Suppressor macrophage (primary cell): ENCODE data around the gene ATXN2.

Experiments used
- DNase-seq, 4 experiments: peaks; one replicate each; pipeline ENCODE4 v3.0.0-alpha.2; 2020 to 2022

The ATXN2 gene

DNA sequence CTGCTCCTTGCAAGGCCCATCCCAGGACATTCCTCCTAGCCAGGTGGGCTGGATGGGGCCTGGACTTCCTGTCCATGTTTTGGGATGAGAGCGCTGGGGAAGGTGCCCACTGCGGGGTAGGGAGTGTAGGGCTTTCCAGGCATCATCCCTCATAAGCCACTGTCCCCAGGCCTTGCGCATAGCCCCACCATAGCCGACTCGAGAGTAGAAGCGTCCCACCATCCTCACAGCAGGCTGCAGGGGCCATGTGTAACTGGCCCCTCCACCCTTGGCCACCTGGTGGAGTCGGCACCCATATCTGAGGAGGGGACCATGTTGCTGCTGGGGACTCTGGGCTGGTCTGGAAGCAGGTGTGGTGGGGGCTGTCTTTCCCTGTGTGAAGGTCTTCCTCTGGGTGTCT is 162.8 kb downstream of the ATXN2 start:
- DNase-seq, result no peak

DNA sequence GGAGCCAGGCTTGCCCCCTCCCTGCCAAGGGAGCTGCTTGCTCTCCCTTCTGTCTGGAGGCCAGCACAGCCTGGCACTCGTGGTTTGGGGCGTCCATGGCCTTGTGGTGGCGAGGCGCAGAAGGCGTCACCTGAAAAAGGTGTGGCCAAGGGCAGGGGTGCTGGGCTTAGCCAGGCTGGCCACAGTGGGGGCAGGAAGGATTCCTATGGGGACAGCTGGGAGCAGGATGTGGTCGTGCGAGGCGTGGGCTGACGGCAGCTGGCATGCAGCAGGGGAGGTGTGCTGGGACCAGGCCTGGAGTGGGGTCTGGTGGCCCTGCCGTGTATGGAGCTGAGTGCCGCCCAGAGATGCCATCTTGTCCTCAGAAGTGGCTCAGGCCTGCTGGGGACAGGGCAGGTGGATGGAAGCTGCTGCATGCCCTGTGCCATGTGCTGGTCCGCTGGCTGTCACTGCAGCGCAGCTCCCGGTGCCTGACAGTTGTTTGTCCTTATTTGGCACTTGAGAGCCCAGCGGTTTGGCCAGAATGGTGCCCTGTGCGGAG is 163.4 kb downstream of the ATXN2 start:
- DNase-seq, result peak in 1 of 4 experiments; percentile 18

DNA sequence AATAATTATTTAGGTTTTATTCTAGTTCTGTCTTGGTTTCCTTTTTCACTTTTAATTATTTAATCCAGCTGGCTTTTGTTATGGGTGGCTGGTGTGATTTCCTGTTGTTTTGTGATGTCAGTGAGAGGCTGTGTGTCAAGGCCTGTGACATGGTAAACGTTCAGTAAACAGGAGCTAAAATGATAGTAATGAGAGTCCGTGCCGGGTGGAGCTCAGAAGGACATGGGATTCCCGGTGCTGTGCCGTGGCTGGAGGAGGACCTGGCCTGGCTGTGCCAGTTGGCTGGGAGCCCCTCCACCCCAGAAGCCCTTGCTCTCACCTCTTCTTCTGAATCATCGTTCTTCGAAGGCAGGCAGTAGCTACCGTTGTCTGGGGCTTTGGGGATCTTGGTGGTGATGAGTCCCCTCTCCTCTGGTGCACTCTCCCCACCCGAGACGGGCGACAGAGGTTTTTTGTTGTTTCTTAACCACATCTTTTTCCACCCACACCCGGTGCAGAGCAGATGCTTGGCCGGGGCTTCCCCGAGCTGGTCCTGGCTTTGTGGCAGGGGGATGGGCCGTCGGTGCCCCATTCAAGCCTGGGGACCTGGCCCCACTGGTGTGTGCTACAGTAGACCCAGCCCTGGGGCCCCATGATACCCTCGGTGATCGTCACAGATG is 164.3 kb downstream of the ATXN2 start:
- peak in 1 of 4 experiments; percentile 56 for DNase-seq

DNA sequence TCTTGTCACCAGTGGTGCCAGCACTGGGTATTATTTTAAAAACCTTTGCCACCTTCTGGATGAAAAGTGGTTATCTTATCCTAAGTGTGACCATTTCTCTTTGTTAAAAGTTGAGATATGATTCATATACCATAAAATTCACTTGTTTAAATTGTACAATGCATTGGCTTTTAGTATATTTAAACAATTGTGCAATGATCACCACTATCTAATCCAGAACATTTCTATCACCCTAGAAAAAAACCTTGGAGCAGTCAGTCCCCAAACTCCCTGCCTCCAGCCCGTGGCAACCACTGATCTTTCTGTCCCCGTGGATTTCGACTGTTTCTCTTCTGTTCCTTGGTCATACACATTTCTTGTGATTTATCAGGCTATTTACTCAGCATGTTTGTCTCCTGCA is 165.1 kb downstream of the ATXN2 start:
- DNase-seq, result no peak

DNA sequence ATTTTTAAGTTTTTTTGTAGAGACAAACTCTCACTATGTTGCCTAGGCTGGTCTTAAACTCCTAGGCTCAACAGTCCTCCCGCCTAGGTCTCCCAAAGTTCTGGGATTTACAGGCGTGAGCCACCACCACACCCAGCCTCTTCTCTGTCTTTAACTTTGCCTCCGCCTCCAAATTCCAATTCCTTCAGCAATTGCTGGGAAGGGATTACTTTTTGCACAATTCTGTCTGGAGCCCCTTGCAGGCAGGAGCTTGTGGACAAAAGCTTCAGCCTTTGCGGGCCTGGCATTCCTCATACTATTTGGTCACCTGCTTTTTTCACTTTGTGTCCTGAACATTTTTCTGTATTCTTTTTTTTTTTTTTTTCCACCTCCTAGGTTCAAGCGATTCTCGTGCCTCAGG is 167.3 kb downstream of the ATXN2 start:
- no peak for DNase-seq

DNA sequence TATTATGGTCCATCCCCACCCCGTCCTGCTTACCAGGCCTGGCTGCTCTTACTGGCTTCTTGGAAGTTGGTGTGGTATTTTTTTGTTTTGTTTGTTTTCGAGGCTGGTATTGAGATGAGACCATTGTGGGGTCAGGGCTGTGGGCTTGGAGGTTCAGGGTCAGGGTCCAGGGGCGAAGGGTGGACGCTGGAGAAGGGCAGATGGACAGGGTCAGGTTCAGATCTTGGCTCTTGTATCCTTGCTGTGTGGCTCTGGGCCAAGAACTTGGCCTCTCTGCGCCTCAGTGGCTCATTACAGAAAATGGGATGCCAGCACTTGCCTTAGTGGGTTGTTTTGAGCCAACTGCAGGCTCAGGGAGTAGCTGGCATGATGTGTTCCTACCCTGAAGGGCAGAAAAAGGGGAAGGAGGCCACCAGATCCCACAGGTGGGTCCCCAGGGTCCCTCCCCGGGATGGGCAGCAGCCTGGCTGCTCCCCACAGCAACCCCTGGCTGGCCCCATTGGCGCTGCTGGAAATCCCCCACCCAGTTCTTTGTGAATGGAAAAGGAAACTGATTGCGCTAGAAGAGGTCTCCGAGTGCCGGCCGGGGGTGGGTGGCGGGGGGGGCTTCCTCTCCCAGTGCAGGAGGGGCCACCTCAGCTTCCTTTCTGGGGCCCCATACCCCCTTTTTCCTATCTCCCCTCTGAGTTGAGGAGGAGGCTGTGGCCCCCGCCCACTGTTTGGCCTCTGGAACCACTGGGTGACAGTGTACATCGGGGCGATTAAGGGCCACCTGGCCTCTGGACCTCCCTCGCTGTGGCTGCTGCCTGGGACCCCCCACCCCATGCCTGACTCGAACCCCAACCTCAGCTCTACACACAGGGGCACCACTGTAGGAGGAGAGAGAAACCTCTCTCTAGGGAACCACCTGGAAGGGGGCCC is 168.4 kb downstream of the ATXN2 start:
- DNase-seq, result peak in 3 of 4 experiments; percentile 51 to 69 (median 58)

DNA sequence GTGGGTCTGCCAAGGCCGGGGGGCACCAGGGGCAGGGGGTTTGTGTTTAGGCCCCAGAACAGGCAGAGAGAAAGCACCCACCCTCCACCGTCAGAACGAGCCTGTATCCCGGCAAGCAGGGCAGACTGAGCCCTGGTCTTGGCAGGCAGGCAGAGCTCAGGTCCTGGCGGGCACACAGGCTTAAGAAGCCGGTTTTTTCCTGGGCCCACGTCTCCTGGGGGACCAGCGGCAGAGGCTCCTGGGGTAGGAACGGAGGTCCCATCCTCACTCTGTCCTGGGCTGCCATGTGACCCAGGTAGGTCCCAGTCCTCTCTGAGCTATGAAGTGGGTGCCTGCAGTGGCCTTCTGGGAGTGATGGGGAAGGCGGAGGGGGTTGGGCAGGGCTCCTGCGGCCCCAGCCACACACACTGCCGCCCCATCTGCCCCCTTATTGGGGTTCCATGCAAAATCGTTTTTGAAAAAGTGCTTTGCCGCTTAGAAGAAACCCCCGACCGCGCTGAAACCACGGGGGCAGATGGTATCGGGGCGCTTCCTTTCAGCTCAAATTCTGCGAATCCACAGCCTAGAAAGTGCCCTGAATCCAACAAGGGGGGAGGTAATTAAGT is 169.2 kb downstream of the ATXN2 start:
- DNase-seq, result peak in 1 of 4 experiments; percentile 10

DNA sequence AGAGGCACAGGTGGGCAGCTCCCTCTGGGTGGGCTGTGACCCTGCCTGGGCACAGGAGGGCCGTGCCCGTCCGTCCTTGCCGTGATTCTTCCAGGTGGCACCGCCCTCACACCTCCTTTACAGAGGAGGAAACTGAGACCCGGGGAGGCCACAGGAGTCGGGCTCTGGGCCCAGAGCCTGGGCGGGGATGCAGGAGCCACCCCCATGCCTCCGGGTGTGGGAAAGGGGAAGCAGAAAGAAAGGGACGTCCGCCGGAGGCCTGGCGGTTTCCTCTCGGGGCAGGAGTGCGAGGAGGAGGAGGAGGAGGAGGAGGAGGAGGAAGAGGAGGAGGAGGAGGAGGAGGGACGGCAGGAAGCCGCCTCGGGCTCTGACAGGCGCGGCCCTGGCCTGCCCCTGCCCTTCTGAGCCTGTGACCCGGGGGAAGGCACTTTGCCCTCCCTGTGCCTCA is 170.4 kb downstream of the ATXN2 start:
- DNase-seq, result peak; percentile 74 to 91 (median 88)

DNA sequence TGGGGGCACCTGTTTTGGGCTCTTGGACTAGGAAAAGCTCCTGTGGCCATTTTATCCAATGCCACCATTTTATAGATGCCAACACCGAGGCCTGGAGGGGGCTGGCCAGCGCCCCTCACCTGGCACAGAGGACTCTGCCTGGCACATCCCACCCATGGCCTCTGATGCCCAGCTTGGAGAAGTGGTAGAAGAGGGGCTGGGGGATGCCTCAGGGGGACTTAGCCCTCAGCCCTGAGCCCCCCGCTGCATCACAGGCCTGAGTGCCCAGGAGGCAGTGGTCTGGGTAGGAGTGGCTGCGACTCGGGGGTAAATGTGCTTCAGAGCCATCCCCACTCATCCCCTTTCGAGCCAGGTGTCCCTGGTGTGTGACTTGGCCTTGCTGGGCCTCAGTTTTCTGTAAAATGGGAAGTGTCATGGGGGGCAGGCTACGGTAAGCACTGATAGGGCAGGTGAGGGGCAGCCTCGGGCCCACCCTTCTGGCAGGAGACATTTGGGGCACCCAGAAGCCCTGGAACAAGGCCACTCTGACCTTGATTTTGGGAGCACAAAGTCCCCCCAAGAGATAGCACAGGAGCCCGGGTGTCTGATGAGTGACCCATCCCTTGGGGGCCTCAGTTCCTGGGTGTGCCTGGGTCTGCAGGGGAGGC is 170.9 kb downstream of the ATXN2 start:
- DNase-seq, result no peak

DNA sequence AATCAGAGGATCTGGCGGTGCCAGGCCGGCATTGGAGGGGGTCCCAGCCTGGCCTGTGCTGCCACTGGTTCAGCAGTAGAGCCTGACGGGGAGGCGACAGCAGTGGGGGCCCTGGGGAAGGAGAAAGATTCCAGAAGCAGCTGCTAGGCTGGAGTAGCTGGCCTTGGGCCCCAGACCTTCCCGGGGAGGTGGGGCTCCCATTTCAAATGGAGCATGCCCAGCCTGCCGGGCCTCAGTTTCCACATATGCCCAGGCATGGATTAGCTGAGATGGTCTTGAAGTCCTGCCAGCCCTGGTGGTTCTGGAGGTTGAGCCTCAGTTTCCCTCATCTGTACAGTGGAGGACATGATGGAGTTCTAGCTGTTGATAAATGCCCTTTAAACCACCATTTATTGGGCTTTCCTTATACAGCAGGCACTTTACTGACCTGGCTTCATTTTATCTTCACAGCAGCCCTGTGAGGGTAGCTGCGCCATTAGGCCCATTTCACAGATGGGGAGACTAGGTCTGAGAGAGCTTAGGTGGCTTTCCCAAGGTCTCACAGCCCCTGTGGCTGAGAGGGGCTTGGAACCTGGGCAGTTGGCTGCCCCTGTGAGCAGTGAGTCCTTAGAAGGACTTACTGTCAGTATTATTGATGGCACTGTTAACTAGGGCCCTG is 171.6 kb downstream of the ATXN2 start:
- DNase-seq, result no peak

DNA sequence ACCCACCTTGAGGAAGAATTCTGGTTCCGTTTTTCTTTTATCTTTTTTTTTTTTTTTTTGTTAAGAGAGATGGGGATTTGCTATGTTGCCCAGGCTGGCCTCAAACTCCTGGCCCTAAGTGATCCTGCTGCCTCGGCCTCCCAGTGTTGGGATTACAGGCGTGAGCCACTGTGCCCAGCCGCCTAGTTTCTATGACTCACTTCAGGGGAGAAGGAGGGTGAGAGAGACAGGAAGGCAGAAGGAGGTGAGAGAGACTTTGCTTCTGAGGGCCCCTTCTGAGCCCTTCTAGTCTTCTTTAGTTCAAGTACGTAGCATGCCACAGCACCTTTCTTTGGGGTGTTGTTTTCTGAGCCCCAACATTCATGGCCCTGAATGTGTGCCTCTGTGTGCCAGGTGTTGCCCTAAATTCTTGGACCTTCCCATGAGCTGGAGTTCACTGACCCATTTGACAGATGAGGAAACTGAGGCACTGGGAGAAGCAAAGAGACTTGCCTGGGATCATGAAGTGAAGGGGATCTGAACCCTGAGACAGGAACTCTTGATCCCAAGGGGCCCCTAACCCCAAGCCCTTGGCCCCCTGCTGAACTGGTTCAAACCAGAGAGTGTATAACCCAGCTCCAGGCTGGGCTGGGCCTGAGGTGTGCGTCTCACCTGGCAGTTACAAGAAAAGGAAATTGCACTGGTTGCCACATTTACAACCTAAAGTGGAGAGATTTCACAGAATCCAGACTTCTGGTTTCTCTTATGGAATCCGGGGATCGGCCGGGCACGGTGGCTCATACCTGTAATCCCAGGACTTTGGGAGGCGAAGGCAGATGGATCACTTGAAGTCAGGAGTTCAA is 172.6 kb downstream of the ATXN2 start:
- peak in 1 of 4 experiments; percentile 37 for DNase-seq

DNA sequence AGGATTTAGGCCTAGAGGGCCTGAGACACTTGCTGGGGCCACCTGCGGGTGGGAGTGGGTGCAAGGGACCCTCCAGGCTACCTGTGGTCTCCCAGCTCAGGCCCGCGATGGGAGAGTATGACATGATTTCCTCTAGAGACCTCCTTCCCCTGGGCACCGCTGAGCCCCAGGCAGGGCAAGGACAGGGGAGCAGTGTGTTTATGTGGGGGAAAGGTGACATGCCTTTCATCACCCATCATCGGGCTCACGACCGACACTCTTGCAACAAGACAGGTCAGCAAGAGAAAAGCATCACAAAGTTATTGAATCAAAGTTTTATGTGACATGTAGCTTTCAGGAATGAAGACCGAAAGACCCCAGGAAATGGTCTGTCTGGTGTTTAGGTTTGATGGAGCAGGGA is 173.5 kb downstream of the ATXN2 start:
- DNase-seq, result peak in 1 of 4 experiments; percentile 21

DNA sequence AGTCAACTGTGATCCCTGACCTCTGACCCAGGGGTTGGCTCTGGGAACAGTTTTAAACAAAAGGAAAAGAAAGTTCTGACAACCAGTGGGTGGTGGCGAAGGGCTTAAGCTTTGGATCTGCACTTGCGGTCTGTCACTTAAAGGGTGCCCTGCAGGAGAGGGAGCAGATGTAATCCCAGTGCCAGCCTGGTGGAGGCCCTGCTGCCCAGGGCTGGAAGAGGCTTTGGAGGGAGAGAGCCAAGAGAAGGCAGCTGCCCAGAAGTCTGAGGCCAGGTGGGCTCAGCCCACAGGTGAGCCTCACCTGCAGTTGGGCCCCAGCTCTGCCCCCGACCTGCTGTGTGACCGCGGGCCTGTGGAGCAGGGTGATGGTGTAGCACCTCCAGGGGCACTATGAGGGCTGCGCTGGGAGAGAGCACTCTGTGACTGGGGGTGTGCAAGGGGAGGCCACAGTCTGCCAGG is 174.3 kb downstream of the ATXN2 start:
- DNase-seq, result peak in 1 of 4 experiments; percentile 9

DNA sequence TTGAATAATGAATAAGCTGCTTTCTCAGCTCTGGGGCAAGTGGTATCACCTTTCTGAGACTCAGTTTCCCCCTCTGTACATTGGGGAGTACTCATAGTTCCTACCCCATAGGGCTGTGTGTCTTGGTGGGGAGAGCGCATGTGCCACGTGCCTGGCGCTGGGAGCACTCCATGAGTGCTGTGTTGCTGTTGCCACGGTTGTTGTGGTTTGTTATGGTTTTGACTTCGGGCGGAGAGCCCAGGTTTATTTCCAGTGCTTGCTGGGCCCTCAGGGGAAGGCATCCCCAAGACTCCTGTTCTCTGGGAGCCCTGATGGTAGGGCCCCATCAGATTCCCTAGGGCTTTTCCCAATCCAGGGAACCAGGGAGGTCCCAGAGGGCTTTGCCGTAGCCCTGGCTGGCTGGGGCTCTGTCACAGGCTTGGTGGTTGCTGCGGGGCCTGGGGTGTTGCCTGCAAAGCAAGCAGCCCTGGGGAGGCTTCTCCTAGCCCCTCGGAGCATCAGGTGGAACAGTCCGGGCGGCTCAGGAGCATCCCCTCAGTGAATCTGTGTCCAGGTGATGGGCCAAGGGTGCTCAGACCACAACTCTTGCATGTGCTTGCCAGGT is 174.8 kb downstream of the ATXN2 start:
- no peak for DNase-seq

DNA sequence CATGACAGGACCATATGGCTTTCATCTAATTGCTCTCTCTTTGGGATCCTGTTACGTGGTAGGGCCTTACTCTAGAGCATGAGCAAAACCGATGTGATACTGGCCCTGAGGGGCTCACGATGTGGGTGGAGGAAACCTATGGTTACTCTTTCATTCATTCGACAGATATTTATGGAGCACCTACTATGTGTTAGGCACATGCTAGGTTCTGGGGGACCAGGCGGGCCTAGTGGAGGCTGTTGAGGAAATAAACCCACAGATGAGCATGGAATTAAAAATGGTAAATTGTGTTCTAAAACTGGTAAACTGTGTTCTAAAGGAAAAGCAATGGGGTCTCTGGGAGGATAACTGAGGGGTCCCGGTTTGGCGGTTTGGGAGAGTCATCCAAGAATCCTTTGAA is 178.6 kb downstream of the ATXN2 start:
- DNase-seq, result no peak

DNA sequence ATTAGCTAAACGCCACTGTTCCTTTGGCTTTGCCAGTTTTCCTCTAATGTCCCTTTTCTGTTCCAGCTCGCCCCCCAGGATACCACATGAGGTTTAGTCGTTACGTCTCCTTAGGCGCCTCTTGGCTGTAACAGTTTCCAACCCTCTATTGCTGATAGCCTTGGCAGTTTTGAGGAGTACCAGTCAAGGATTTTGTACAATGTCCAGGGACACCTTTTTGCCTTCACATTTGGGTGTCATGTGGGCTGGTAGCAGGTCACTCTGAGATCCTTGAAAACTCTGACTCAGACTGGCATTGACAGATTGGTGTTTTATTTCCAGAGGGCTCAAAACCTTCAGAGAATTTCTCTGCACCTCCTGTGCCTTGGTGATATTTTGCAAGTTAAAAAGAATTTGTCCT is 179.3 kb downstream of the ATXN2 start:
- DNase-seq, result no peak

DNA sequence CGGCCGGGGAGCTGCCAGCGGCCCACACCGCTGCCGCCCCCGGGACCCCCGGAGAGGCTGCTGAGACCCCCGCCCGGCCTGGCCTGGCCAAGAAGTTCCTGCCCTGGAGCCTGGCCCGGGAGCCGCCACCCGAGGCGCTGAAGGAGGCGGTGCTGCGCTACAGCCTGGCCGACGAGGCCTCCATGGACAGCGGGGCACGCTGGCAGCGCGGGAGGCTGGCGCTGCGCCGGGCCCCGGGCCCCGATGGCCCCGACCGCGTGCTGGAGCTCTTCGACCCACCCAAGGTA is 180.6 kb downstream of the ATXN2 start:
- no peak for DNase-seq

DNA sequence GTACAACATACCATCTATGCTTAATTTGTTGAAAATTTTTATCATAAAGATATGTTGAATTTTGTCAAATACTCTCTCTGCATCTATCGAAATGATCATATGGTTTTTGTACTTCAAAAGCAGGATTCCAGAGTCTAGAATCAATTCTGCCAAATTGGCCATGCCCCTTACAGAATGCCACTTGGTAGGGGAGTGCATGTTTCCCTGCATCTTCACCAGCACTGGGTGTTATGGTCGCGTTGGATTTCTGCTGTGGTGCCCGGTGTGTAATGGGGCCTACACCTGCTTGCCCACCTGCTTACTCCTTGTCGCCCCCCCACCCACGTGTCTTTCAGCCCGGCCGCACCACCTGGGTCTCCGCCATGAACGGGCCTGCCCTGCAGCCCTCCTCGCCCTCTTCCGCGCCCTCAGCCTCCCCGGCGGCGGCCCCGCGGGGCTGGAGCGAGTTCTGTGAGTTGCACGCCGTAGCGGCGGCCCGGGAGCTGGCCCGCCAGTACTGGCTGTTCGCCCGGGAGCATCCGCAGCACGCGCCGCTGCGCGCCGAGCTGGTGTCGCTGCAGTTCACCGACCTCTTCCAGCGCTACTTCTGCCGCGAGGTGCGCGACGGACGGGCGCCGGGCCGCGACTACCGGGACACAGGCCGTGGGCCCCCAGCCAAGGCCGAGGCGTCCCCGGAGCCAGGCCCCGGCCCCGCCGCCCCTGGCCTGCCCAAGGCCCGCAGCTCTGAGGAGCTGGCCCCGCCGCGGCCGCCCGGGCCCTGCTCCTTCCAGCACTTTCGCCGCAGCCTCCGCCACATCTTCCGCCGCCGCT is 181.1 kb downstream of the ATXN2 start:
- no peak for DNase-seq

DNA sequence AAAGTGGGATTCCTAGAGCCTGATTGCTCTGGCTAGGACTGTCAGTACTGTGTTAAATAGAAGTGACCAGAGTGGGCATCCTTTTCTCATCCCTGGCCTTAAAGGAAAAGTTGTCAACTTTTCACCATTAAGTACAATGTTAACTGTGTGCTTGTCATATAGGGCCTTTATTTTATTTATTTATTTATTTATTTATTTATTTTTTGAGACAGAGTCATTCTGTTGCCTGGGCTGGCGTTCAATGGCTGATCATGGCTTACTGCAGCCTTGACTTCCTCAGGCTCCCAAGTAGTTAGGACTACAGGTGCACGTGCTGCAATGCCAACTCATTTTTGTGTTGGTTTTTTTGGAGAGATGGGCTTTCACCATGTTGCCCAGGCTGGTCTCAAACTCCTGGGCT is 181.8 kb downstream of the ATXN2 start:
- DNase-seq, result no peak

DNA sequence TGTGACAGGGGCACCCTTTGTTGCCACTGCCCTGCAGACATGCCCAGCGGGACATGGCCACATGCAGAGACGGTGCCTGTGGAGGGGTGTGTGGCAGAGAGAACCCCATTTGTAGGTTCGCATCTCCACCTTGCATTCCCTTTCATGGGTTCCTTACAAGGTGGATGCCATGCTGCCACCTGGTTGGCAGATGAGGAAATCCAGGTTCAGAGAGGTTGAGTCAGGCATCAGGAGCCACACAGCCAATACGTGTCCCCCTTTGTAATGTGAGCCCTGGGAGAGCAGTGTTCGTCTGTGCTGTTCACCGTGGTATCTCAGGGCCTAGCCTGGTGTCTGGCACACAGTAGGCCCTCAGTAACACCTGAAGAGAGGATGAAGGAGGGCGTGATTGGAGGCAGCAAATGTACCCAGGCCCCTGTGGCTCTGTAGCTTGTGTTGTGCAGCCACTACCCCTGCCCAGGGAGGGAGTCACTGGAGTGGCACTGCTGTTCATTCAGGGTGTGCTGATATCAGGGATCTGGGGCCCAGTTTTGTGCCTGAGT is 184.3 kb downstream of the ATXN2 start:
- DNase-seq, result no peak
